Measurements from ENCODE around the gene ADCY10. TPM values are rescaled to one million over a fixed set of nuclear protein-coding genes. Genes with fewer than 3 reads are reported as not detected.
A peak's percentile ranks its signal among the peaks of the same experiment; 100 is the strongest.
"Not testable (repeated sequence)": the region's sequence is repeated elsewhere in the genome, so short reads cannot be mapped to it uniquely, and the experiment has no call there.

Gene ADCY10
- total RNA-seq, 1 donor from 2014 or later, result 0.62 TPM

- not testable (repeated sequence) for DNase-seq
Observed at GRCh38 chr1:167806235-167806634, 107.7 kb downstream of the ADCY10 start.

- no peak for DNase-seq
Observed at GRCh38 chr1:167805041-167805556, 108.8 kb downstream of the ADCY10 start.

DNA sequence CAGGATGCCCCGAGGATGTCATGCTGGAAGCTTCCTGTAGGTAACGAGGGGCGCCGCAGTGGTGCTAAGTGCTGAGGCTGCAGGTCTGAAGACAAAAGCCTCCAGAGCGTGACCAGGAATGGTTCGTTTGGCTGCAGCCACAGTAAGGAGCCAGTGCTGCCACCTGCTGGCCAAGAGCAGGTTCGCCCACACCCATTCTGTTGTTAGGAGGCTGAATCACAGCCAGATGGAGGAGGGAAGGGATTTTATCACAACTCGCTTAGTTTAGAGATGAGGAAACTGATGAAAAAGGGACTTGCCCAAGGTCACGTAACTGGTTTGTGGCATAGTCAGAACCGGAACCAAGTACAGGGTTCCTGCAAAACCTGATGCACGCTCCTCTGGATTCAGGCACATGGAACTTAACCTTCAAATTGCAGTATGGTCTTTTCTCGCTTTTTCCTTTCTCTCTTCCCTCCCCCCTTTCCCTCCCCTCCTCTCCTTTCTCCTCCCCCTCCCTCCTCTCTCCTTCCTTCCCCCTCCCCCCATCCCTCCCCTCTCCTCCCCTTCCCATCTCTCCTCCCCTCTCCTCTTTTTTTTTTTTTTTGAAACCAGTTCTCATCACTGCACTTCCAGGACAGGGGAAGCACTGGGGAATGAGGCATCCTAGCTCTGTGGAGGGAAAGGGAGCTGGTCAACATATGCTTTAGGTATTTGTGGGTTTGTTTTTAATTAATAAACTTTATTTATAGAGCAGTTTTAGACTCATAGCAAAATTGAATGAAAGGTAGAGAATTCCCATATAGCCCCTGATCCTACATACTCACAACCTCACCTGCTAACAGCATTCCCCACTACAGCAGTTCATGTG, 110.4 kb downstream of the ADCY10 start:
- DNase-seq, result peak; percentile 81

GRCh38 chr1:167802235-167802634, 111.7 kb downstream of the ADCY10 start:
- DNase-seq, result no peak

- DNase-seq, result no peak
Observed at GRCh38 chr1:167800251-167800650, 113.7 kb downstream of the ADCY10 start.

DNA sequence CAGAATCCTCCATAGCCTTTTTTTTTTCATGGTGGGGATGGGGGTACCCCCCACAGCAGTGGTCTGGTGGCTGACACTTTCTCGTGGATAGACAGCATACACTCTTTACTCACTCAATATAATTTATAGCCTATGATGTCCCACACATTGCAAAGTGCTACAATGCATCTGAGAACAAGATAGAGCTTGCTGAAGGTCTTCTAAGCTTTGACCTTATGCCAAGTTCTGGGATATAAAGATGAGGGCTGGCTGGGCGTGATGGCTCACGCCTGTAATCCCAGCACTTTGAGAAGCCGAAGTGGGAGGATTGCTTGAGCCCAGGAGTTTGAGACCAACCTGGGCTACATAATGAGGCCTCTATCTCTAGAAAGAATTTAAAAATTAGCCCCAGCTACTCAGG, 114.2 kb downstream of the ADCY10 start:
- DNase-seq, result no peak

- DNase-seq, result no peak
Observed at GRCh38 chr1:167798952-167799351, 115.0 kb downstream of the ADCY10 start.

DNA sequence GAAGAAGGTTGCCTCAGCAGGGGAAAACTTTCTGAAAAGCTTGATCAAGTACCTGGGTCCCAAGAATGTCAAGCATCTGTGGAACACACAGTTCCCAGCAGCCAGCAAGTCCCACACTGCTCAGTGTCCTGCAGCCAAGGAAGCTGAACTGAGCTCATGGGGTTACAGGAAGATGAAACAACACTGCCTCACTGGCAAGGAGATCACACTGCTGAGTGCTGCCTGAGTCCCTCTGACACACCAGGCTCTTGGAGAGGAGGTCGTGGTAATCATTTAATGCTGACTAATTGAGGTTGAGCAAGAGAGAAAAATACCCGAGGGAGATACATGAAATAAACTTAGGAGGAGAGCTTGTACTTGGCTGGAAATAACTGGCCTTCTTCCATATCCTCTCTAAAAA, 116.9 kb downstream of the ADCY10 start:
- DNase-seq, result peak; percentile 40

DNA sequence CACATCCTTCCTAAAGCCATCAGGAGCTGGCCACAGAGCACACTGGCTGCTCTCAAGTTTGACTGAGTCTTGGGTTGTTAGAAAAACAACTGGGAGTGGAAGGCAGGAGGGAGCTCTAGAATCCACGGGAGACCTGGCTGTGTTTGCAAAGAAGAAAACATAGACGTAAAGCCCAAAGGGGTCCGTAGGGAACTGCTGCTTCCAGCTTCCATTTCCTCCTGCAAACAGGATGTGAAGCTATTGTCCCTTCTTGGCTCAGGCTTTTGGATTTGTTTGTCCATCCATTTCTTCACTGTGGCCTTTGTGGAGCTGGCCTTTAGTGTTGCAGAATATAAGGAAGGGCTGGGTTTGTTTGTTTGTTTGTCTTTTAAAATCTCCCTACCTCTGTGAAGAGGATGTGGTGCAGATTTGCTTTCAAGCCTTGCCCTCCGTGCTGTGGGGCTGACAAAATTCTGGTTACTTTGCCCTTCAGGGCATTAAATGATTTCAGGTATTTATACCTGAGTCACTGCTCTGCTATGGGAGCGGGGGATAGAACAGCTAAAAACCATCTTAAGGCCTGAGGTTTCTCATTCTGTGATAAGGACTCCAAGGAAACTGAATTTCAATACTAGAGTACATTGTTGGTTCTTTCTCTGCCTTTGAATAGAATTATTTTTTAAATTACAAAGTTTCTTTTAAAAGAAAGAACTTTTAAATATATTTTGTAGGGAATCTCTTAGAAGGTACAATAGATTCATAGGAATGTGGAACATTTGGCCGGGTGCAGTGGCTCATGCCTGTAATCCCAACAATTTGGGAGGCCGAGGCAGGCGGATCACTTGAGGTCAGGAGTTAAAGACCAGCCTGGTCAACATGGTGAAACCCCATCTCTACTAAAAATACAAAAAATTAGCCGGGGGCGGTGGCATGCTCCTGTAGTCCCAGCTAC, 117.9 kb downstream of the ADCY10 start:
- no peak for DNase-seq

DNA sequence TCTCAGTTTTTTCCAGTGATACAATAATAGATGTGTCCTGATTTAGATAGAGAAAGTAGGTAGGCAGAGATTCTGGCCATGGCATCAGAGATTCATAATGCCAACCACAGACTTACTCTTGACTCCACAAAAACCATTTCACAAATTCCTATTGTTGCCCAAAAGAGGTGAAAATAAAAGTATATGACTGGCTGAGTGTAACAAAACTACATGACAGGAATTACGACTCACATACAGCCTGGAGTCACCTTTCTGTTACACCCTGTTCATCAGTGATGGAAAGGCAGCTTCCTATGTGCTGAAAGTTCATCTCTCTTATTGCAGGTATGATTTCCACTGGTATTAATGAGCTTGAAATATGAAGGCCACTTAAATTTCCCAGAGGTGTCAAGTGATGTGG, 119.9 kb downstream of the ADCY10 start:
- no peak for DNase-seq

DNA sequence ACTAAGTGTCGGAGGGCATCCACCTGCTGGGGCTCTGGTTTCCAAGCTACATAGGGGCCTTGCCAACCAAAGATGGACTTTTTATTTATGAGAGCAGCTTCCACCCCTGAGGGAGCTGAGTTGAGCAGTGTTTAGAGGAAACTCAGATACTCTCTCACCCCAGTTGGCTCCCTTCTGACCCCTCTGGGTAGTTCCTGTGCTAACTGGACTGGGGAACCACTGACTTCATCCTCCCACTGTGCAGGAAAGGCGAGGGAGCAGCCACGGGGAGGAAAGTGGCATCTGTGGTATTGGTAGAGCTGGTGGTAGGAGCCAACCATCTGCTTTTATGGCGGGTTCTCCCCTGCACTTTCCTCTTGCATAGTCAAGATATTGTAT, 121.8 kb downstream of the ADCY10 start:
- no peak for DNase-seq

DNA sequence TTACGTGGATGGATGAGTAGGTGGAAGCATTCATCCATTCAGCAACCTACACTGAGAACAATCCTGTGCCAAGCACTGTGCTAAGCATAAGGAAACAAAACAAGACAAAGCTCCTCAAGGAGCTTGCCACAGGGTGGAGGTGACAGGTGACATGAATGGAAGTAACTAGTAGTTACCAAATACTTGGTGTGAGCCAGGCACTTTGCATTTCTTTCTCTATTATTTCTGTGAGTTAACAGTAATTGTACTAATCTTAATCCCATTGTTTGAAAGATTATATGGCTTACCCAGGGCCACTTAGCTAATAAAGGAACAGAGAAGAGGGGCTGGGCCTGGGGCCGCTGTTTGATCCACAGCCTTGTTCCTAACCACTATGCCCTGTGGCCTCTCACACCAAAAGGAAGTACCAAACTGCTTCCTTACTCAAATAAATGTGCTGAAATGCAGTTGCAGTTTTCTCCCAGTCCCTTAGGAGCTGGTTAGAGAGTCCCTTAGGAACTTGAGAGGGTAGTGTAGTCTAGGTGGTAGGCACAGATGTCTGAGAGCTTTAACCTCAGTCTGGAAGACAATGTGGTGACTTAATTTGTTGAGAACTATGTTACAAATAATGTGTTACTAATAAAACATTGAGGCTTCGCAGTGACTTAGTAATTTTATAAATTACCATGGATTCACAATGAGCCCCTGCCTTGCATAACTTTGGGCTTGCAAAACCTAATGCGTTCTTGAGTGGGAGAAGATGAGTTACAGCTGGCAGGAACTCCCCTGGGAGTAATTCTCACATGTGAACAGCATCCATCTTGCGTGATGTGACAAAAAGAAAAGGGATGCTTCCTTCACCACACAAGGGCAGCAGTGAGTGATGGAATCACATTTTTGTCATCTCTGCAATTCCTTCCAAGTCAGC, 122.4 kb downstream of the ADCY10 start:
- no peak for DNase-seq

GRCh38 chr1:167790117-167790516, 123.8 kb downstream of the ADCY10 start:
- no peak for DNase-seq

- DNase-seq, result no peak
Observed at GRCh38 chr1:167789501-167789900, 124.4 kb downstream of the ADCY10 start.

- DNase-seq, result no peak
Observed at GRCh38 chr1:167786502-167786901, 127.4 kb downstream of the ADCY10 start.

- no peak for DNase-seq
Observed at GRCh38 chr1:167784876-167785550, 128.9 kb downstream of the ADCY10 start.

DNA sequence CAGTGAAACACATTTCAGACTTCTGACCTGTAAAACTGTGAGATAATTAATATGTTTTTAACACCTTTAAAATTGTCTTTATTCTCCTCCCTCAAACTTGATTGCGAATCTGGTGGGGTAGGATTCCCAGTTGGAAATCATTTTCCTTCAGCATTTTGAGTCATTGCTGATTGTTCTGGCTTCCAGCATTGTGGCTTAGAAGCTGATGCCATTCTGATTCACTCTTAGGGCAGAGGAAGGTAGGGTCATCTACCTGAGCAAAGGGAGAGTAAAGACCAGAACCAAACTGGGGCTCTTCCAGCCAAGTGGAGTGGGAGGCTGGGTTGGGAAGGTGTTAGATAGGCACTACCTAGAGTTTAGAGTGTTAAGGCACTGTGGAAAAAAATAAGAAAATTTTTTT, 131.0 kb downstream of the ADCY10 start:
- DNase-seq, result no peak

DNA sequence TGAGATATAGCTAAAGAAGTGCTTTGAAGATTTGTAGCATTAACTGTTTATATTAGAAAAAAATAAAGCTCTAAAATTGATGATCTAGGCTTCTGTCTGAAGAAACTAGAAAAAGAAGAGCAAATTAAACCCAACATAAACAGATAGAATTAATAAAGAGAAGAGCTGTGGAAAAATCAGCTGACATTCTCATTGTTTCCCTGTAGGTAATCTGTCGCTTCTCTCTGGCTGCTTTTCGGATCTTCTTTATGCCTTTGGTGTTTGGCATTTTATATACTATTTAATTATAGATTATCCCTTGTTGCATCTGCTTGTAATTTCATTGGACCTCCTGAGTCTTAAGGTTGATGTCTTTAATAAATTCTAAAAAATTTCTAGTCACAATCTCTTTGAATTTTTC, 132.4 kb downstream of the ADCY10 start:
- DNase-seq, result no peak

DNA sequence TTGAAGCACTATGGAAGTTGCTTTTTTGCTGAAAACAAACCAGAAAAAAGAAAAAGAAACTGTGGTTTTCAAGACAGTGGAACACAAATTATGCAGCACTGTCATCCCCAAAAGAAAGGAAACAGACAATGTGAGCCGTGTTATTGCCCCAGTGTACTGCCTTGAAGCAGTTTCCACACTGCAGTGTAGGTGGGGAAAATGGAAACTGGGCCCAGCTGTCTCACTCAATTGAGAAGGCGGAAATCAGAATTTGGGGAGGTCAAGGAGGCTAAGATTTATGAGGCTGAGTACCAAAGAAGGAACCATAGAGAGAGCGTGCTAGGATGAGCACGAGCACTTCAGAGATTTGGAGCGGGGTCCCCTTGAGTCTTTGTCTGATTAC, 136.7 kb downstream of the ADCY10 start:
- no peak for DNase-seq

DNA sequence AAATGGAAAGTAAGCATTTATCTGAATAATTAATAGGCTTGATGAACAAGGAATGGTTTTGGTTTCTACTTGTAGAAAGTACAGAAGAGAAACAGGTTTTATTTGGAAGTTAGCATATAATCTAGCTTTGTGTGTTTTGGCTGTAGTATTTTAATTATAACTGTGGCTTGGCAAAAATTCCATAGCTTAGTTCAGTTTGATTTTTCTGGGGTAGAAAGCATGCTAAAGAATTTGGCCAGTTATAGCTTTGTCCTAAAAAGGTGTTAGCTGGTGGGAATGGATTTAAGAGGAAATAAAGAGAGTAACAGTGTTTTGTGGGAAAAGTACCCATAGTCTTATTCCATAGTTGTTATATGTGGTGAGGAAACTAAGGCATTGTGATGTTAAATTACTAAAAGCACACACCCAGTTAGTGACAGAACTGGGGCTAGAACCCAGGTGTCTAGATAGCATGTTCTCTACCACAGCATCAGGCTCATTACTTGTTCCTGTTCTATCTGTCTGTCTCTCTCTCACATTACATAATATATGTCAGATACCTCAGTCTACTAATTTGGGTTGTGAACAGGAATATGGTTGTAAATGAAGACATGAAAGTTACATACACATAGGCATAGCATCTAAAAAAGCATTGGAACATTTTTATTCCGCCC, 137.2 kb downstream of the ADCY10 start:
- DNase-seq, result no peak

DNA sequence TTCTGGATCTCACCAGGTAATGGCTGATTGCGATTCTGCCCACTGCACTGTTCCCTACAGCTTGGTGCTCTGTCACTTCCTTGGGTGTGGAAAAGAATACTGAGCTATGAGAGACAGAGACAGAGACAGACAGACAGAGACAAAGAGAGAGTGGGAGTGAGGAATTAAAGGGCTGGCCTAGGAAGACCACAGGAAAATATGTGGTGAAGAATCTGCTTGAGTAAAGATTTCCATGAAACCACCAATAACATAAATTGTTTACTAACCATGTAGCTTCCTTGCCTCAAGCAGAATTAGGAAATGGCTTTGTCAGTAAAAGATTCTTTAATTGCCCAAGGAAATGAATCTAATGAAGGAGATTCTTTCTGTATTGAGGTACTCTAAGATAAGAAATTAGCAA, 137.8 kb downstream of the ADCY10 start:
- DNase-seq, result no peak

All from occipital lobe (tissue), 2 donors.